IMR-90 (cell line): Measurements from ENCODE around the gene HIVEP3. TPM values are rescaled to one million over a fixed set of nuclear protein-coding genes. Genes with fewer than 3 reads are reported as not detected.
A peak's percentile ranks its signal among the peaks of the same experiment; 100 is the strongest.

ENCODE experiments used
- ATAC-seq: fragments of 200-7000 bp; cut with Tn5 transposase; 2 replicates; pipeline ENCODE4 v1.9.1; 2020; ENCODE audit warnings: low read depth, mild to moderate bottlenecking, moderate library complexity
- BruUV-seq: library from RNA; stranded (reverse); fragments of 400-500 nt; replicated peaks from 2 replicates; lab custom pipeline; 2021; lab: Mats Ljungman, UMichigan
- CTCF ChIA-PET: fragments of 300-600 bp; formaldehyde crosslinking; extraction: SDS; loops from one replicate; lab custom pipeline; 2021; ENCODE audit warnings: antibody characterized with exemption; lab: Yijun Ruan, JAX
- POLR2A ChIA-PET: fragments of 300-600 bp; sonication (Branson Sonifier 250); formaldehyde crosslinking; loops from one replicate; lab custom pipeline; 2022; ENCODE audit warnings: antibody characterized with exemption; ENCODE audit not compliant: unreplicated experiment; lab: Charles Lee
- DNase-seq: peaks from one replicate; pipeline ENCODE4 v3.0.0; 2013
- H2AFZ ChIP-seq: replicated peaks from 2 replicates; pipeline ENCODE3; 2013; ENCODE audit warnings: low read length, mild to moderate bottlenecking; ENCODE audit not compliant: poor library complexity
- H2AK5ac ChIP-seq: 2 replicates; pipeline ENCODE4 v1.6.1; 2013; ENCODE audit warnings: low read depth, low read length, inconsistent platforms
- H2AK9ac ChIP-seq: replicated peaks from 2 replicates; pipeline ENCODE3; 2013; ENCODE audit warnings: mild to moderate bottlenecking, low read depth, low read length, moderate library complexity; ENCODE audit not compliant: poor library complexity
- H2BK120ac ChIP-seq: 2 replicates; pipeline ENCODE4 v1.6.1; 2013; ENCODE audit warnings: low read depth, low read length, inconsistent platforms
- H2BK15ac ChIP-seq: 3 replicates; pipeline ENCODE4 v1.6.1; 2013; ENCODE audit warnings: low read depth, low read length, inconsistent platforms
- H2BK20ac ChIP-seq: 2 replicates; pipeline ENCODE4 v1.6.1; 2013; ENCODE audit warnings: low read depth, mild to moderate bottlenecking, inconsistent platforms, low read length, moderate library complexity
- H2BK5ac ChIP-seq: 2 replicates; pipeline ENCODE4 v1.6.1; 2013; ENCODE audit warnings: mild to moderate bottlenecking, low read depth, low read length, inconsistent platforms; ENCODE audit not compliant: poor library complexity, severe bottlenecking
- H3K14ac ChIP-seq: replicated peaks from 2 replicates; pipeline ENCODE4 v1.6.1; 2013; ENCODE audit warnings: low read depth, low read length, inconsistent platforms
- H3K18ac ChIP-seq: 2 replicates; pipeline ENCODE4 v1.6.1; 2013; ENCODE audit warnings: low read depth, low read length, control low read depth
- H3K23ac ChIP-seq: 2 replicates; pipeline ENCODE4 v1.6.1; 2013; ENCODE audit warnings: low read depth, low read length, inconsistent platforms
- H3K27ac ChIP-seq: 2 replicates; pipeline ENCODE4 v1.5.1; 2013; ENCODE audit warnings: mild to moderate bottlenecking, control low read depth, low read length; ENCODE audit not compliant: insufficient read depth
- H3K27me3 ChIP-seq: 2 replicates; pipeline ENCODE4 v1.6.1; 2013; ENCODE audit warnings: low read length; ENCODE audit not compliant: control insufficient read depth, insufficient read depth
- H3K36me3 ChIP-seq: 2 replicates; pipeline ENCODE4 v1.6.1; 2013; ENCODE audit warnings: low read length, mixed read lengths; ENCODE audit not compliant: control insufficient read depth, insufficient read depth
- H3K4ac ChIP-seq: 2 replicates; pipeline ENCODE4 v1.6.1; 2013; ENCODE audit warnings: low read depth, low read length, inconsistent platforms
- H3K4me1 ChIP-seq: 2 replicates; pipeline ENCODE4 v1.6.1; 2013; ENCODE audit warnings: low read length, mixed read lengths; ENCODE audit not compliant: control insufficient read depth, insufficient read depth
- H3K4me2 ChIP-seq: 2 replicates; pipeline ENCODE4 v1.6.1; 2013; ENCODE audit warnings: low read depth, mild to moderate bottlenecking, control low read depth, low read length, moderate library complexity
- H3K4me3 ChIP-seq: 2 replicates; pipeline ENCODE4 v1.5.1; 2013; ENCODE audit warnings: low read depth, mild to moderate bottlenecking, control low read depth, low read length, moderate library complexity; ENCODE audit not compliant: insufficient read depth
- H3K56ac ChIP-seq: 2 replicates; pipeline ENCODE4 v1.6.1; 2013; ENCODE audit warnings: low read length, inconsistent platforms; ENCODE audit not compliant: insufficient read depth; ENCODE audit errors: extremely low read depth
- H3K79me1 ChIP-seq, 2 experiments: 2 replicates each; pipeline ENCODE4 v1.6.1; 2013; ENCODE audit warnings: low read length in 2 of 2, inconsistent platforms in 1 of 2, low read depth in 1 of 2
- H3K9ac ChIP-seq: 2 replicates; pipeline ENCODE4 v1.6.1; 2013; ENCODE audit warnings: low read depth, low read length, control low read depth
- H3K9me1 ChIP-seq: 2 replicates; pipeline ENCODE4 v1.6.1; 2013; ENCODE audit warnings: low read length, inconsistent platforms; ENCODE audit not compliant: insufficient read depth
- H3K9me3 ChIP-seq: 2 replicates; pipeline ENCODE4 v1.6.1; 2013; ENCODE audit warnings: low read length; ENCODE audit not compliant: control insufficient read depth, insufficient read depth
- H4K20me1 ChIP-seq: 2 replicates; pipeline ENCODE4 v1.6.1; 2013; ENCODE audit warnings: low read length, inconsistent platforms; ENCODE audit not compliant: insufficient read depth
- H4K5ac ChIP-seq: 2 replicates; pipeline ENCODE4 v1.6.1; 2013; ENCODE audit warnings: mild to moderate bottlenecking, low read depth, low read length, control low read depth
- H4K8ac ChIP-seq, 2 experiments: 2 replicates each; pipeline ENCODE4 v1.6.1; 2013; ENCODE audit warnings: low read depth in 2 of 2, low read length in 2 of 2, control low read depth in 1 of 2, inconsistent platforms in 1 of 2
- H4K91ac ChIP-seq: 2 replicates; pipeline ENCODE4 v1.6.1; 2013; ENCODE audit warnings: low read depth, low read length, inconsistent platforms; ENCODE audit not compliant: insufficient read depth
- CEBPB ChIP-seq: IDR thresholded peaks from 2 replicates; pipeline ENCODE4 v1.6.1; 2012; ENCODE audit warnings: low read depth, low read length, improper control_type of control experiment
- CHD1 ChIP-seq: IDR thresholded peaks from 2 replicates; pipeline ENCODE4 v1.6.1; 2012; ENCODE audit warnings: low read depth, low read length, improper control_type of control experiment
- MAFK ChIP-seq: IDR thresholded peaks from 2 replicates; pipeline ENCODE4 v1.6.1; 2012; ENCODE audit warnings: low read depth, low read length, improper control_type of control experiment
- MAZ ChIP-seq: IDR thresholded peaks from 2 replicates; pipeline ENCODE4 v1.6.1; 2012; ENCODE audit warnings: low read depth, mild to moderate bottlenecking, low read length, improper control_type of control experiment, moderate library complexity, borderline replicate concordance
- POLR2A ChIP-seq: IDR thresholded peaks from 2 replicates; pipeline ENCODE4 v1.6.1; 2012; ENCODE audit warnings: mild to moderate bottlenecking, low read depth, low read length
- RAD21 ChIP-seq: IDR thresholded peaks from 2 replicates; pipeline ENCODE4 v1.6.1; 2012; ENCODE audit warnings: low read length, improper control_type of control experiment
- RCOR1 ChIP-seq: IDR thresholded peaks from 2 replicates; pipeline ENCODE4 v1.6.1; 2012; ENCODE audit warnings: mild to moderate bottlenecking, low read length, improper control_type of control experiment; ENCODE audit not compliant: insufficient replicate concordance
- RFX5 ChIP-seq: IDR thresholded peaks from 2 replicates; pipeline ENCODE4 v1.8.0; 2012; ENCODE audit warnings: low read depth, mild to moderate bottlenecking, low read length, moderate library complexity
- SMC3 ChIP-seq: fragments of 150-350 bp; IDR thresholded peaks from 2 replicates; pipeline ENCODE4 v1.6.1; 2016; ENCODE audit warnings: low read depth, mild to moderate bottlenecking, antibody characterized with exemption, low read length, moderate library complexity
- WGBS, 2 experiments: methylation state at CpG; one replicate each; pipeline versions ENCODE4 v1.1.5 to v1.1.7; 2013; ENCODE audit warnings: missing lambda C conversion rate in 2 of 2; ENCODE audit not compliant: insufficient read length in 1 of 2; ENCODE audit errors: extremely low coverage in 2 of 2; 5-methylcytosine and 5-hydroxymethylcytosine counted together
- dilution Hi-C: fragments of 300-500 bp; cut with HindIII; formaldehyde crosslinking; loops from one replicate; pipeline ENCODE4 v1.14.3; 2018; ENCODE audit warnings: low sequenced_read_pairs; ENCODE audit not compliant: unreplicated experiment
- in situ Hi-C: fragments of 300-500 bp; cut with MboI; formaldehyde crosslinking; loops from 3 replicates; pipeline ENCODE4 v1.14.3; 2019; ENCODE audit warnings: low sequenced_read_pairs, inconsistent platforms, mixed read lengths
- intact Hi-C: fragments of 100-400 bp; cut with micrococcal nuclease; formaldehyde crosslinking; loops from 2 replicates; pipeline ENCODE4 v1.10.0; 2022
- polyA plus RNA-seq, 3 experiments: library from polyadenylated mRNA; depleted of rRNA; stranded (reverse); fragments of >200 nt; gene quantifications; 2 replicates each; pipeline ENCODE4 v1.2.3, GENCODE V29; 2012; ENCODE audit warnings: low replicate concordance in 1 of 3
- total RNA-seq: library from RNA; depleted of rRNA; stranded (reverse); fragments of >200 nt; gene quantifications from 2 replicates; pipeline ENCODE4 v1.2.3, GENCODE V29; 2012
- TF ChIP-seq, protein P1 (sequence below): fragments of 150-350 bp; IDR thresholded peaks from 2 replicates; pipeline ENCODE4 v1.6.1; 2017; ENCODE audit warnings: mild to moderate bottlenecking, antibody characterized with exemption, low read length, low read depth
- TF ChIP-seq, protein P2 (sequence below): fragments of 150-350 bp; IDR thresholded peaks from 2 replicates; pipeline ENCODE4 v1.6.1; 2016; ENCODE audit warnings: low read depth, mild to moderate bottlenecking, low read length, moderate library complexity, borderline replicate concordance
- TF ChIP-seq, protein P3 (sequence below): conservative IDR thresholded peaks from 2 replicates; pipeline ENCODE4 v1.5.1; 2012; ENCODE audit warnings: mild to moderate bottlenecking, low read depth, low read length, improper control_type of control experiment

Gene HIVEP3
- total and polyA plus RNA-seq, 2 of the 4 experiments (the other 2 are of a cell fraction), result 1.4 to 4.0 TPM

DNA sequence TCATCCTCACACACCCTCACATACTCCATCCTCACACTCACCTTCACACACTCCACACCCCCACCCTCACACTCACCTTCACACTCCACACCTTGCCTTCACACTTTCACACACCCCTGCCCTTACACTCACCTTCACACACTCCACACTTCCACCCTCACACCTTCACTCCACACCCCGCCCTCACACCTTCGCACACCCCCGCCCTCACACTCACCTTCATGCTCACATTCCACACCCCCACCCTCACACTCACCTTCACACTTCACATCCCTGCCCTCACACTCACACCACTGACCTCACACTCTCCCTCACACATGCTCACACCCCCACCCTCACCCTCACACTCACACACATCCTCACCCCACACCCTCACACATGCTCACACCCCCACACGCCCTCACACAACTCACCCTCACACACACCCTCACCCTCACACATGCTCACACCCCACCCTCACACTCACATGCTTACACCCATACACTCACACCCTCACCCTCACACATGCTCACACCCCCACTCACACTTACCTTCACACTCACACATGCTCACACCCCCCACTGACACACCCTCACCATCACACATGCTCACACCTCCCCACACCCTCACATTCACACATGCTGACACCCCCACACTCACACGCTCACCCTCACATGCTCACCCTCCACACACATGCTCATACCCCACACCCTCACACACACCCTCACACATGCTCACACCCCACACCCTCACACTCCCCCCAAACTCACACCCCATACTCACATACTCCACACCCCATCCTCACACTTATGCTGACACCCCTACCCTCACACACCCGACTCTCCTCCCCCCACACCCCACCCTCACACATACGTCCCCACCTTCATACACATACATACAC lies 389.8 kb downstream of the HIVEP3 start:
- H2AK5ac ChIP-seq, result peak overlapping the region; percentile 39; the same call in 1 of the 2 replicates
- H3K9ac ChIP-seq, result no peak overlapping the region
- no peak overlapping the region for H3K4ac ChIP-seq
- no peak overlapping the region for H3K4me3 ChIP-seq
- H4K20me1 ChIP-seq, result no peaks in the 10 kb centered on the region
- H4K5ac ChIP-seq, result no peak overlapping the region
- dilution Hi-C loops (no loop called here), intact Hi-C loops (no loop called here), in situ Hi-C loops (no loop called here)
- BruUV-seq, result no TSS peak
- 73 to 92% methylated on average over 4 to 5 of the region's 7 CpGs for WGBS, 2 experiments
- no peak overlapping the region for H2AFZ ChIP-seq
- H3K79me1 ChIP-seq, result no peaks in the 10 kb centered on the region
- H3K9me1 ChIP-seq, result 0 out of 2 replicates have a peak, but pooled peaks cover 6% of the 10 kb centered on the region
- ATAC-seq (no peak), DNase-seq (no peak)
- no peak overlapping the region for H2BK20ac ChIP-seq
- no peak overlapping the region for H3K23ac ChIP-seq
- no peak overlapping the region for H4K8ac ChIP-seq
- no peak overlapping the region for H3K56ac ChIP-seq
- H2AK9ac ChIP-seq, result no peak overlapping the region
- H3K27ac ChIP-seq, result no peak overlapping the region
- no peaks in the 10 kb centered on the region for H3K36me3 ChIP-seq
- H2BK5ac ChIP-seq, result peak overlapping the region; percentile 19
- no peak overlapping the region for H2BK120ac ChIP-seq
- no peak overlapping the region for H3K14ac ChIP-seq
- H2BK15ac ChIP-seq, result no peak overlapping the region
- no peaks in the 10 kb centered on the region for H3K9me3 ChIP-seq
- H3K27me3 ChIP-seq, result no peaks in the 10 kb centered on the region; the same call in 1 of the 2 replicates
- POLR2A ChIA-PET, result no interaction called here
- CTCF ChIA-PET, result no interaction called here
- no peak overlapping the region for H4K91ac ChIP-seq
- no peak for TF ChIP-seq CHD1
- TF ChIP-seq RCOR1, result no peak
- no peak for TF ChIP-seq MAFK
- TF ChIP-seq, protein P1, sequence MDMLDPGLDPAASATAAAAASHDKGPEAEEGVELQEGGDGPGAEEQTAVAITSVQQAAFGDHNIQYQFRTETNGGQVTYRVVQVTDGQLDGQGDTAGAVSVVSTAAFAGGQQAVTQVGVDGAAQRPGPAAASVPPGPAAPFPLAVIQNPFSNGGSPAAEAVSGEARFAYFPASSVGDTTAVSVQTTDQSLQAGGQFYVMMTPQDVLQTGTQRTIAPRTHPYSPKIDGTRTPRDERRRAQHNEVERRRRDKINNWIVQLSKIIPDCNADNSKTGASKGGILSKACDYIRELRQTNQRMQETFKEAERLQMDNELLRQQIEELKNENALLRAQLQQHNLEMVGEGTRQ, result no peak
- TF ChIP-seq CEBPB, result no peak
- TF ChIP-seq POLR2A, result no peak
- TF ChIP-seq RAD21, result no peak
- no peak for TF ChIP-seq MAZ
- TF ChIP-seq, protein P2, sequence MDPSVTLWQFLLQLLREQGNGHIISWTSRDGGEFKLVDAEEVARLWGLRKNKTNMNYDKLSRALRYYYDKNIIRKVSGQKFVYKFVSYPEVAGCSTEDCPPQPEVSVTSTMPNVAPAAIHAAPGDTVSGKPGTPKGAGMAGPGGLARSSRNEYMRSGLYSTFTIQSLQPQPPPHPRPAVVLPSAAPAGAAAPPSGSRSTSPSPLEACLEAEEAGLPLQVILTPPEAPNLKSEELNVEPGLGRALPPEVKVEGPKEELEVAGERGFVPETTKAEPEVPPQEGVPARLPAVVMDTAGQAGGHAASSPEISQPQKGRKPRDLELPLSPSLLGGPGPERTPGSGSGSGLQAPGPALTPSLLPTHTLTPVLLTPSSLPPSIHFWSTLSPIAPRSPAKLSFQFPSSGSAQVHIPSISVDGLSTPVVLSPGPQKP, result no peak
- no peak for TF ChIP-seq SMC3
- TF ChIP-seq, protein P3, sequence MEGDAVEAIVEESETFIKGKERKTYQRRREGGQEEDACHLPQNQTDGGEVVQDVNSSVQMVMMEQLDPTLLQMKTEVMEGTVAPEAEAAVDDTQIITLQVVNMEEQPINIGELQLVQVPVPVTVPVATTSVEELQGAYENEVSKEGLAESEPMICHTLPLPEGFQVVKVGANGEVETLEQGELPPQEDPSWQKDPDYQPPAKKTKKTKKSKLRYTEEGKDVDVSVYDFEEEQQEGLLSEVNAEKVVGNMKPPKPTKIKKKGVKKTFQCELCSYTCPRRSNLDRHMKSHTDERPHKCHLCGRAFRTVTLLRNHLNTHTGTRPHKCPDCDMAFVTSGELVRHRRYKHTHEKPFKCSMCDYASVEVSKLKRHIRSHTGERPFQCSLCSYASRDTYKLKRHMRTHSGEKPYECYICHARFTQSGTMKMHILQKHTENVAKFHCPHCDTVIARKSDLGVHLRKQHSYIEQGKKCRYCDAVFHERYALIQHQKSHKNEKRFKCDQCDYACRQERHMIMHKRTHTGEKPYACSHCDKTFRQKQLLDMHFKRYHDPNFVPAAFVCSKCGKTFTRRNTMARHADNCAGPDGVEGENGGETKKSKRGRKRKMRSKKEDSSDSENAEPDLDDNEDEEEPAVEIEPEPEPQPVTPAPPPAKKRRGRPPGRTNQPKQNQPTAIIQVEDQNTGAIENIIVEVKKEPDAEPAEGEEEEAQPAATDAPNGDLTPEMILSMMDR, result no peak
- TF ChIP-seq RFX5, result no peak
- no peak overlapping the region for H3K4me2 ChIP-seq
- no peaks in the 10 kb centered on the region for H3K4me1 ChIP-seq
- H3K18ac ChIP-seq, result no peak overlapping the region
